SK-N-SH treated with all-trans-retinoic acid at 6 μM for 48 hours (cell line): ENCODE measurements around the gene PRMT7.

ENCODE experiments used
- BACH2 ChIP-seq: fragments of 250-450 bp; sonication (Bioruptor Pico); IDR thresholded peaks from 2 replicates; pipeline ENCODE4 v1.9.0; 2021; ENCODE audit warnings: mild to moderate bottlenecking, borderline replicate concordance
- OSR1 ChIP-seq: fragments of 250-450 bp; sonication (Bioruptor Pico); IDR thresholded peaks from 2 replicates; pipeline ENCODE4 v1.8.0; 2022; ENCODE audit warnings: moderate library complexity, mild to moderate bottlenecking, inconsistent platforms
- PATZ1 ChIP-seq: fragments of 250-450 bp; sonication (Bioruptor Pico); IDR thresholded peaks from 2 replicates; pipeline ENCODE4 v1.8.0; 2020; ENCODE audit warnings: mild to moderate bottlenecking, moderate library complexity, borderline replicate concordance
- SNAI2 ChIP-seq: fragments of 250-450 bp; sonication (Bioruptor Pico); IDR thresholded peaks from 2 replicates; pipeline ENCODE4 v1.5.0; 2020; ENCODE audit warnings: mild to moderate bottlenecking, moderate library complexity
- ZNF565 ChIP-seq: fragments of 450-650 bp; formaldehyde crosslinking; conservative IDR thresholded peaks from 2 replicates; pipeline ENCODE4 v1.5.0; 2020; ENCODE audit warnings: low read depth, mild to moderate bottlenecking, moderate library complexity

- TF ChIP-seq ZNF565 (no peak), PATZ1 (CRISPR knock-in tag) (no peak), BACH2 (CRISPR knock-in tag) (no peak), SNAI2 (CRISPR knock-in tag) (no peak), OSR1 (no peak)
These were observed 29.3 kb upstream of the PRMT7 start for GRCh38 chr16:68281368-68282063.
